Neural cell (in vitro differentiated cells): Measurements from ENCODE around the gene SNTB2.

Source experiments
- CTCF ChIP-seq: fragments of 450-650 bp; IDR thresholded peaks from 2 replicates; pipeline ENCODE4 v1.5.1; 2014; ENCODE audit warnings: antibody characterized with exemption, mild to moderate bottlenecking, moderate library complexity; ENCODE audit not compliant: poor library complexity, severe bottlenecking
- EZH2 ChIP-seq: fragments of 200-600, 300-800 bp; shearing (Covaris generic), sonication (generic); IDR thresholded peaks from 2 replicates; pipeline ENCODE4 v1.6.1; 2014; ENCODE audit warnings: antibody characterized with exemption, low read length, borderline replicate concordance, mild to moderate bottlenecking; ENCODE audit not compliant: insufficient read depth, poor library complexity, severe bottlenecking
- RAD21 ChIP-seq: fragments of 450-650 bp; conservative IDR thresholded peaks from 2 replicates; pipeline ENCODE4 v1.6.1; 2014; ENCODE audit warnings: antibody characterized with exemption, mild to moderate bottlenecking, moderate library complexity
- REST ChIP-seq: IDR thresholded peaks from 2 replicates; pipeline ENCODE4 v1.6.1; 2012; ENCODE audit warnings: borderline replicate concordance

GRCh38 chr16:69204172-69204571 lies 17.2 kb downstream of the SNTB2 start:
- TF ChIP-seq EZH2 (no peak), CTCF (no peak), REST (no peak), RAD21 (no peak)
